Endothelial cell of umbilical vein (primary cell): ENCODE measurements around the gene TEKTIP1. TPM values are rescaled to one million over a fixed set of nuclear protein-coding genes. Genes with fewer than 3 reads are reported as not detected.

Experiments
- BruUV-seq: library from RNA; stranded (reverse); fragments of 400-500 nt; replicated peaks from 2 replicates; lab custom pipeline; 2021; lab: Mats Ljungman, UMichigan
- CTCF ChIA-PET: fragments of 300-600, 350-600 bp; sonication (Branson Sonifier 250); formaldehyde crosslinking; loops from one replicate; lab custom pipeline; 2021; ENCODE audit warnings: antibody characterized with exemption, inconsistent platforms; lab: Charles Lee
- POLR2A ChIA-PET: fragments of 300-600, 350-600 bp; sonication (Branson Sonifier 250); formaldehyde crosslinking; loops from one replicate; lab custom pipeline; 2021; ENCODE audit warnings: antibody characterized with exemption, inconsistent platforms; lab: Charles Lee
- DNase-seq: peaks from one replicate; pipeline ENCODE4 v3.0.0-alpha.2; 2011; ENCODE audit warnings: low read depth, low spot score
- FAIRE-seq: peaks from 2 replicates; lab custom pipeline; 2011; peaks lifted over from hg19 to GRCh38; lab: Jason Lieb, UNC
- H2AFZ ChIP-seq: 2 replicates; pipeline ENCODE4 v1.6.0; 2012; ENCODE audit warnings: low read depth, low read length, control low read depth, inconsistent platforms
- H3K27ac ChIP-seq: 2 replicates; pipeline ENCODE4 v1.5.1; 2011; ENCODE audit warnings: low read depth, mild to moderate bottlenecking, control low read depth, low read length, moderate library complexity; ENCODE audit not compliant: insufficient read depth
- H3K27me3 ChIP-seq, 2 experiments: 2 replicates each; pipeline versions ENCODE4 v1.6.0 to v1.6.1; 2011; ENCODE audit warnings: low read length in 2 of 2, mixed read lengths in 1 of 2; ENCODE audit not compliant: control insufficient read depth in 2 of 2, insufficient read depth in 2 of 2
- H3K36me3 ChIP-seq, 2 experiments: 2 replicates in 1 of 2; 3 replicates in 1 of 2; pipeline ENCODE4 v1.5.1; 2011; ENCODE audit warnings: low read length in 2 of 2, mild to moderate bottlenecking in 1 of 2, moderate library complexity in 1 of 2; ENCODE audit not compliant: control insufficient read depth in 2 of 2, insufficient read depth in 2 of 2; ENCODE audit errors: extremely low read depth in 1 of 2
- H3K4me1 ChIP-seq: 3 replicates; pipeline ENCODE4 v1.5.1; 2011; ENCODE audit warnings: mild to moderate bottlenecking, low read length; ENCODE audit not compliant: control insufficient read depth, insufficient read depth; ENCODE audit errors: extremely low read depth
- H3K4me2 ChIP-seq: 2 replicates; pipeline ENCODE4 v1.6.1; 2011; ENCODE audit warnings: low read length, control low read depth, mixed read lengths; ENCODE audit not compliant: insufficient read depth
- H3K4me3 ChIP-seq, 3 experiments: fragments of 200-600 bp in 1 of 3; sonication (generic), shearing (Covaris generic) in 1 of 3; replicated peaks in 1 of 3; 2 replicates each; pipeline ENCODE4 v1.5.1; 2011 to 2016; ENCODE audit warnings: control low read depth in 3 of 3, low read length in 3 of 3, mild to moderate bottlenecking in 2 of 3, inconsistent platforms in 1 of 3, low read depth in 1 of 3, moderate library complexity in 1 of 3; ENCODE audit not compliant: insufficient read depth in 1 of 3
- H3K79me2 ChIP-seq: 2 replicates; pipeline ENCODE4 v1.6.0; 2012; ENCODE audit warnings: low read length, inconsistent platforms; ENCODE audit not compliant: control insufficient read depth, insufficient read depth
- H3K9ac ChIP-seq: replicated peaks from 2 replicates; pipeline ENCODE3; 2011; ENCODE audit warnings: low read length, control low read depth; ENCODE audit not compliant: insufficient read depth; ENCODE audit errors: extremely low read depth
- H3K9me1 ChIP-seq: replicated peaks from 3 replicates; pipeline ENCODE4 v1.6.0; 2011; ENCODE audit warnings: mild to moderate bottlenecking, low read length; ENCODE audit not compliant: control insufficient read depth, insufficient read depth; ENCODE audit errors: extremely low read depth
- H3K9me3 ChIP-seq: replicated peaks from 2 replicates; pipeline ENCODE4 v1.5.1; 2012; ENCODE audit warnings: low read length, inconsistent platforms; ENCODE audit not compliant: control insufficient read depth, insufficient read depth
- H4K20me1 ChIP-seq: replicated peaks from 2 replicates; pipeline ENCODE3; 2011; ENCODE audit warnings: mild to moderate bottlenecking, low read length; ENCODE audit not compliant: control insufficient read depth, insufficient read depth; ENCODE audit errors: extremely low read depth
- CTCF ChIP-seq, 2 donors: IDR thresholded peaks; 1 replicate in 1 of 2; 2 replicates in 1 of 2; pipeline ENCODE4 v1.5.1; 2011; ENCODE audit warnings: low read length in 2 of 2, mild to moderate bottlenecking in 2 of 2, moderate library complexity in 2 of 2, control low read depth in 1 of 2, inconsistent platforms in 1 of 2, low read depth in 1 of 2; ENCODE audit not compliant: insufficient read depth in 1 of 2; ENCODE audit errors: extremely low read depth in 1 of 2
- EZH2 ChIP-seq: IDR thresholded peaks from 2 replicates; pipeline ENCODE4 v1.6.1; 2012; ENCODE audit warnings: borderline replicate concordance, low read depth, mild to moderate bottlenecking, moderate library complexity, low read length, inconsistent platforms; ENCODE audit not compliant: severe bottlenecking
- FOS ChIP-seq: IDR thresholded peaks from 2 replicates; pipeline ENCODE4 v1.6.1; 2011; ENCODE audit warnings: mild to moderate bottlenecking, low read length, moderate library complexity, borderline replicate concordance; ENCODE audit not compliant: insufficient read depth
- GATA2 ChIP-seq: IDR thresholded peaks from 2 replicates; pipeline ENCODE4 v1.7.0; 2011; ENCODE audit warnings: low read depth, mild to moderate bottlenecking, moderate library complexity, mixed read lengths, low read length; ENCODE audit not compliant: insufficient read length, insufficient read depth
- JUN ChIP-seq: IDR thresholded peaks from 2 replicates; pipeline ENCODE4 v1.6.1; 2011; ENCODE audit warnings: borderline replicate concordance, low read depth; ENCODE audit not compliant: insufficient read length, insufficient read depth
- MAX ChIP-seq: IDR thresholded peaks from 2 replicates; pipeline ENCODE4 v1.6.1; 2011; ENCODE audit not compliant: insufficient read depth, insufficient read length
- MYC ChIP-seq: IDR thresholded peaks from one replicate; pipeline ENCODE4 v1.6.1; 2011; ENCODE audit warnings: mild to moderate bottlenecking, low read depth, low read length
- POLR2A ChIP-seq: IDR thresholded peaks from 2 replicates; pipeline ENCODE4 v1.6.1; 2012; ENCODE audit warnings: low read depth, mild to moderate bottlenecking, control low read depth, low read length
- POLR2AphosphoS5 ChIP-seq: IDR thresholded peaks from 2 replicates; pipeline ENCODE4 v1.6.1; 2012; ENCODE audit warnings: low read depth, mild to moderate bottlenecking, control low read depth, low read length, moderate library complexity; ENCODE audit not compliant: insufficient read depth
- dilution Hi-C: fragments of 300-500 bp; cut with MboI; formaldehyde crosslinking; loops from one replicate; pipeline ENCODE4 v1.15.0; 2019; ENCODE audit warnings: low sequenced_read_pairs; ENCODE audit not compliant: extremely low pct_ligation_motif_present
- intact Hi-C: fragments of 100-400 bp; cut with micrococcal nuclease; formaldehyde crosslinking; loops from one replicate; pipeline ENCODE4 v1.10.0; 2022
- polyA plus RNA-seq, 4 experiments: library from polyadenylated mRNA; depleted of rRNA in 3 of 4; stranded (reverse) in 3 of 4; unstranded in 1 of 4; fragments of >200 nt; gene quantifications; 2 replicates each; pipeline versions ENCODE4 v1.2.1 to v1.2.3, GENCODE V29; 2011 to 2012; ENCODE audit warnings: missing spikeins in 1 of 4
- total RNA-seq: library from RNA; stranded (reverse); gene quantifications from 2 replicates; pipeline ENCODE4 v1.2.3, GENCODE V29; 2021

TEKTIP1 gene
- total and polyA plus RNA-seq, 2 donors (not counting 3 experiments of a cell fraction or from before 2014, with no cell fraction given): 0.73 TPM; not detected in 1

- no peak overlapping the region for H3K27ac ChIP-seq
- no peak overlapping the region for H3K9ac ChIP-seq
- H3K9me3 ChIP-seq: no peaks in the 10 kb centered on the region
- no peak overlapping the region for H3K4me3 ChIP-seq
- no peaks in the 10 kb centered on the region for H3K9me1 ChIP-seq
- H3K4me2 ChIP-seq: no peak overlapping the region
- peaks cover 25% of the 10 kb centered on the region for H3K4me1 ChIP-seq
- no peak for TF ChIP-seq EZH2
- TF ChIP-seq GATA2: no peak
- no peak for TF ChIP-seq MYC
- TF ChIP-seq POLR2A: no peak
- no peak for TF ChIP-seq CTCF (IDR thresholded peaks at IDR 0.05; ENCODE audit: extremely low read depth in 1 of 2, insufficient read depth in 1 of 2, low read depth in 1 of 2, low read length in 2 of 2)
- TF ChIP-seq FOS: no peak
- TF ChIP-seq MAX: no peak
- TF ChIP-seq POLR2AphosphoS5: no peak
- TF ChIP-seq JUN: no peak
- dilution Hi-C loops: no loop called here
- POLR2A ChIA-PET: interaction anchor here (0.8 kb wide), 1 partner anchor 9 kb away, joined by 5 read pairs; no protein-coding TSS in a partner anchor
- peaks cover 0 to 2% of the 10 kb centered on the region in 2 experiments for H3K36me3 ChIP-seq
- DNase-seq: no peak
- no peaks in the 10 kb centered on the region for H4K20me1 ChIP-seq
- H3K79me2 ChIP-seq: peaks cover 40% of the 10 kb centered on the region
- no peak overlapping the region for H2AFZ ChIP-seq
- FAIRE-seq: no peak
- H3K27me3 ChIP-seq: no peaks in the 10 kb centered on the region
- CTCF ChIA-PET: interaction anchor here (1.1 to 6.4 kb wide), 5 partner anchors 10 to 119 kb away, joined by 3 to 34 read pairs (median 6); no protein-coding TSS in a partner anchor
- intact Hi-C loops: no loop called here
- BruUV-seq: no TSS peak
Observed at GRCh38 chr19:3554254-3555083, 15.5 kb downstream of the TEKTIP1 start.
